ENCODE measurements around the gene HOATZ.

The HOATZ gene

GRCh38 chr11:111581341-111581740 lies 66.8 kb downstream of the HOATZ start:
- Histone ChIP-seq H3K36me3 (ENCODE audit: low read length) (no peaks in the 10 kb centered on the region), H3K9me3 (ENCODE audit: insufficient read depth, low read length) (no peaks in the 10 kb centered on the region), H3K79me2 (ENCODE audit: insufficient read depth, low read length) (no peaks in the 10 kb centered on the region), H3F3A (ENCODE audit: insufficient read depth) (no peaks in the 10 kb centered on the region), H3K4me2 (ENCODE audit: low read depth, low read length, poor library complexity, severe bottlenecking) (no peak overlapping the region), H3K9me2 (replicated peaks; ENCODE audit: insufficient read depth, low read length) (no peaks in the 10 kb centered on the region), H4K20me1 (ENCODE audit: low read depth, low read length) (no peaks in the 10 kb centered on the region), H2AFZ (ENCODE audit: low read depth, low read length, severe bottlenecking) (no peak overlapping the region), H3K9ac (ENCODE audit: low read length) (no peak overlapping the region), H3K27me3 (ENCODE audit: low read length) (no peaks in the 10 kb centered on the region), H3K4me3 (ENCODE audit: insufficient read depth, low read length, poor library complexity, severe bottlenecking) (no peak overlapping the region), H3K27ac (ENCODE audit: low read depth, low read length) (no peak overlapping the region)
- TF ChIP-seq EZH2phosphoT487 (conservative IDR thresholded peaks at IDR 0.05; ENCODE audit: low read length) = no peak

DNA sequence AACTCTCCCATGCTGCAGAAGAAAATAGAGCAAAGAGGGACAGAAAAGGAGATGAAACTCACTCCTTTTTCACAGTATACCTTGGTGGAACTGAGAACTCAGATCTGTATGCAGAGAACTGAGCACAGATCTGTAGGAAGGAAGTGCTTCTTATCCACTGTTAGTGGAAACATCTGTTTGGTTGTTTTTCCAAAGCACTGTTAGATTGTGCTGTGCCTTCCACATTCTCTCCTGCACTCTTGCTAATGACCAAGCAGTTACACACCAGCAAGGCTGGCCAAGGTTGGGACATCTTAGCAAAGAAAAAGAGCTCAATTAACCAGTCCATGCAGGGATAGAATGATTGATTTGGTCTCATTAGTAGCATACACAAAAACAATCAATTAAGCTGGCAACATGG lies 67.6 kb downstream of the HOATZ start:
- H3K4me2 ChIP-seq (ENCODE audit: low read depth, low read length, poor library complexity, severe bottlenecking) = no peak overlapping the region
- H3K4me3 ChIP-seq (ENCODE audit: insufficient read depth, low read length, poor library complexity, severe bottlenecking) = no peak overlapping the region
- TF ChIP-seq, protein P1, sequence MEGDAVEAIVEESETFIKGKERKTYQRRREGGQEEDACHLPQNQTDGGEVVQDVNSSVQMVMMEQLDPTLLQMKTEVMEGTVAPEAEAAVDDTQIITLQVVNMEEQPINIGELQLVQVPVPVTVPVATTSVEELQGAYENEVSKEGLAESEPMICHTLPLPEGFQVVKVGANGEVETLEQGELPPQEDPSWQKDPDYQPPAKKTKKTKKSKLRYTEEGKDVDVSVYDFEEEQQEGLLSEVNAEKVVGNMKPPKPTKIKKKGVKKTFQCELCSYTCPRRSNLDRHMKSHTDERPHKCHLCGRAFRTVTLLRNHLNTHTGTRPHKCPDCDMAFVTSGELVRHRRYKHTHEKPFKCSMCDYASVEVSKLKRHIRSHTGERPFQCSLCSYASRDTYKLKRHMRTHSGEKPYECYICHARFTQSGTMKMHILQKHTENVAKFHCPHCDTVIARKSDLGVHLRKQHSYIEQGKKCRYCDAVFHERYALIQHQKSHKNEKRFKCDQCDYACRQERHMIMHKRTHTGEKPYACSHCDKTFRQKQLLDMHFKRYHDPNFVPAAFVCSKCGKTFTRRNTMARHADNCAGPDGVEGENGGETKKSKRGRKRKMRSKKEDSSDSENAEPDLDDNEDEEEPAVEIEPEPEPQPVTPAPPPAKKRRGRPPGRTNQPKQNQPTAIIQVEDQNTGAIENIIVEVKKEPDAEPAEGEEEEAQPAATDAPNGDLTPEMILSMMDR (IDR thresholded peaks at IDR 0.05; ENCODE audit: insufficient read depth, low read length, poor library complexity, severe bottlenecking) = no peak
- no peak for TF ChIP-seq EZH2phosphoT487 (conservative IDR thresholded peaks at IDR 0.05; ENCODE audit: low read length)
- H3K9me3 ChIP-seq (ENCODE audit: insufficient read depth, low read length) = no peaks in the 10 kb centered on the region
- no peaks in the 10 kb centered on the region for H3F3A ChIP-seq (ENCODE audit: insufficient read depth)
- no peaks in the 10 kb centered on the region for H3K9me2 ChIP-seq (replicated peaks; ENCODE audit: insufficient read depth, low read length)
- H3K79me2 ChIP-seq (ENCODE audit: insufficient read depth, low read length) = no peaks in the 10 kb centered on the region
- H3K9ac ChIP-seq (ENCODE audit: low read length) = no peak overlapping the region
- H3K27ac ChIP-seq (ENCODE audit: low read depth, low read length) = no peak overlapping the region
- H3K27me3 ChIP-seq (ENCODE audit: low read length) = no peaks in the 10 kb centered on the region
- no peak overlapping the region for H2AFZ ChIP-seq (ENCODE audit: low read depth, low read length, severe bottlenecking)
- no peaks in the 10 kb centered on the region for H3K36me3 ChIP-seq (ENCODE audit: low read length)
- no peaks in the 10 kb centered on the region for H4K20me1 ChIP-seq (ENCODE audit: low read depth, low read length)

- H3K4me2 ChIP-seq (ENCODE audit: low read depth, low read length, poor library complexity, severe bottlenecking) = no peak overlapping the region
- H3K27me3 ChIP-seq (ENCODE audit: low read length) = no peaks in the 10 kb centered on the region
- no peaks in the 10 kb centered on the region for H3K9me2 ChIP-seq (replicated peaks; ENCODE audit: insufficient read depth, low read length)
- H3F3A ChIP-seq (ENCODE audit: insufficient read depth) = no peaks in the 10 kb centered on the region
- no peak overlapping the region for H3K4me3 ChIP-seq (ENCODE audit: insufficient read depth, low read length, poor library complexity, severe bottlenecking)
- H3K9ac ChIP-seq (ENCODE audit: low read length) = no peak overlapping the region
- H4K20me1 ChIP-seq (ENCODE audit: low read depth, low read length) = no peaks in the 10 kb centered on the region
- TF ChIP-seq EZH2phosphoT487 (conservative IDR thresholded peaks at IDR 0.05; ENCODE audit: low read length) = no peak
- TF ChIP-seq, protein P1 (IDR thresholded peaks at IDR 0.05; ENCODE audit: insufficient read depth, low read length, poor library complexity, severe bottlenecking) = no peak
- no peak overlapping the region for H3K27ac ChIP-seq (ENCODE audit: low read depth, low read length)
- no peaks in the 10 kb centered on the region for H3K79me2 ChIP-seq (ENCODE audit: insufficient read depth, low read length)
- H2AFZ ChIP-seq (ENCODE audit: low read depth, low read length, severe bottlenecking) = no peak overlapping the region
- H3K9me3 ChIP-seq (ENCODE audit: insufficient read depth, low read length) = no peaks in the 10 kb centered on the region
- no peaks in the 10 kb centered on the region for H3K36me3 ChIP-seq (ENCODE audit: low read length)
Observed at GRCh38 chr11:111582881-111583280, 68.3 kb downstream of the HOATZ start.

GRCh38 chr11:111585371-111585770 lies 70.8 kb downstream of the HOATZ start:
- H3K4me3 ChIP-seq (ENCODE audit: insufficient read depth, low read length, poor library complexity, severe bottlenecking) = no peak overlapping the region
- H4K20me1 ChIP-seq (ENCODE audit: low read depth, low read length) = no peaks in the 10 kb centered on the region
- no peaks in the 10 kb centered on the region for H3K79me2 ChIP-seq (ENCODE audit: insufficient read depth, low read length)
- H2AFZ ChIP-seq (ENCODE audit: low read depth, low read length, severe bottlenecking) = no peak overlapping the region
- H3K9me3 ChIP-seq (ENCODE audit: insufficient read depth, low read length) = no peaks in the 10 kb centered on the region
- H3K4me2 ChIP-seq (ENCODE audit: low read depth, low read length, poor library complexity, severe bottlenecking) = no peak overlapping the region
- no peaks in the 10 kb centered on the region for H3K27me3 ChIP-seq (ENCODE audit: low read length)
- no peak overlapping the region for H3K9ac ChIP-seq (ENCODE audit: low read length)
- H3K27ac ChIP-seq (ENCODE audit: low read depth, low read length) = no peak overlapping the region
- no peaks in the 10 kb centered on the region for H3K9me2 ChIP-seq (replicated peaks; ENCODE audit: insufficient read depth, low read length)
- TF ChIP-seq, protein P1 (IDR thresholded peaks at IDR 0.05; ENCODE audit: insufficient read depth, low read length, poor library complexity, severe bottlenecking) = no peak
- TF ChIP-seq EZH2phosphoT487 (conservative IDR thresholded peaks at IDR 0.05; ENCODE audit: low read length) = no peak
- no peaks in the 10 kb centered on the region for H3F3A ChIP-seq (ENCODE audit: insufficient read depth)
- no peaks in the 10 kb centered on the region for H3K36me3 ChIP-seq (ENCODE audit: low read length)

All from SU-DHL-6 (cell line).